ENCODE results near the gene PGM1. TPM values are rescaled to one million over a fixed set of nuclear protein-coding genes. Genes with fewer than 3 reads are reported as not detected.

Gene PGM1
- total RNA-seq, 1 donor from 2014 or later, result 22.7 TPM

- Histone ChIP-seq H3F3A (ENCODE audit: low read depth) (no peaks in the 10 kb centered on the region), H2AFZ (replicated peaks) (no peak overlapping the region), H4K20me1 (ENCODE audit: low read depth) (no peaks in the 10 kb centered on the region), H3K4me3 (no peak overlapping the region), H3K4me1 (no peaks in the 10 kb centered on the region), H3K27me3 (no peaks in the 10 kb centered on the region), H3K9me3 (ENCODE audit: low read depth) (no peaks in the 10 kb centered on the region), H3K9ac (no peak overlapping the region), H3K36me3 (no peaks in the 10 kb centered on the region), H3K4me2 (no peak overlapping the region), H3K79me2 (ENCODE audit: low read depth) (no peaks in the 10 kb centered on the region), H3K27ac (no peak overlapping the region)
- TF ChIP-seq CTCF (IDR thresholded peaks at IDR 0.05), result no peak
- no peak for TF ChIP-seq EZH2 (IDR thresholded peaks at IDR 0.05)
- no peak for TF ChIP-seq EZH2phosphoT487 (IDR thresholded peaks at IDR 0.05)
- Mint-ChIP-seq H3K4me3 (no peak overlapping the region), H3K36me3 (no peaks in the 10 kb centered on the region), H3K27me3 (ENCODE audit: insufficient read depth, low read depth) (peaks cover 3% of the 10 kb centered on the region), H3K9me3 (peaks cover 5% of the 10 kb centered on the region), H3K27ac (no peak overlapping the region), H3K4me1 (peaks cover 14% of the 10 kb centered on the region)
- peak; percentile 65 for DNase-seq (ENCODE audit: low spot score)
Observed at GRCh38 chr1:63665824-63666223, 72.6 kb downstream of the PGM1 start.

- Mint-ChIP-seq H3K9me3 (peaks cover 5% of the 10 kb centered on the region), H3K36me3 (no peaks in the 10 kb centered on the region), H3K4me1 (peaks cover under 1% of the 10 kb centered on the region), H3K27me3 (ENCODE audit: insufficient read depth, low read depth) (peaks cover 2% of the 10 kb centered on the region), H3K4me3 (no peak overlapping the region), H3K27ac (no peak overlapping the region)
- H3K4me2 ChIP-seq, result no peak overlapping the region
- no peaks in the 10 kb centered on the region for H3K4me1 ChIP-seq
- H3K4me3 ChIP-seq, result no peak overlapping the region
- TF ChIP-seq EZH2phosphoT487 (IDR thresholded peaks at IDR 0.05) (no peak), CTCF (IDR thresholded peaks at IDR 0.05) (no peak), EZH2 (IDR thresholded peaks at IDR 0.05) (no peak)
- no peaks in the 10 kb centered on the region for H3F3A ChIP-seq (ENCODE audit: low read depth)
- no peaks in the 10 kb centered on the region for H3K79me2 ChIP-seq (ENCODE audit: low read depth)
- no peak for DNase-seq (ENCODE audit: low spot score)
- no peaks in the 10 kb centered on the region for H4K20me1 ChIP-seq (ENCODE audit: low read depth)
- no peaks in the 10 kb centered on the region for H3K36me3 ChIP-seq
- H2AFZ ChIP-seq (replicated peaks), result no peak overlapping the region
- no peak overlapping the region for H3K9ac ChIP-seq
- no peaks in the 10 kb centered on the region for H3K27me3 ChIP-seq
- H3K27ac ChIP-seq, result no peak overlapping the region
- no peaks in the 10 kb centered on the region for H3K9me3 ChIP-seq (ENCODE audit: low read depth)
Observed at GRCh38 chr1:63668298-63668697, 75.1 kb downstream of the PGM1 start.

GRCh38 chr1:63669151-63669961 is 76.1 kb downstream of the PGM1 start:
- Histone ChIP-seq H3K27ac (no peak overlapping the region), H4K20me1 (ENCODE audit: low read depth) (no peaks in the 10 kb centered on the region), H2AFZ (replicated peaks) (no peak overlapping the region), H3K9me3 (ENCODE audit: low read depth) (no peaks in the 10 kb centered on the region), H3F3A (ENCODE audit: low read depth) (no peaks in the 10 kb centered on the region), H3K4me3 (no peak overlapping the region), H3K9ac (no peak overlapping the region), H3K36me3 (no peaks in the 10 kb centered on the region), H3K79me2 (ENCODE audit: low read depth) (no peaks in the 10 kb centered on the region), H3K4me1 (no peaks in the 10 kb centered on the region), H3K27me3 (no peaks in the 10 kb centered on the region), H3K4me2 (no peak overlapping the region)
- H3K4me1 Mint-ChIP-seq, result peaks cover 2% of the 10 kb centered on the region
- H3K9me3 Mint-ChIP-seq, result peaks cover 5% of the 10 kb centered on the region
- peaks cover 4% of the 10 kb centered on the region for H3K27me3 Mint-ChIP-seq (ENCODE audit: insufficient read depth, low read depth)
- H3K36me3 Mint-ChIP-seq, result no peaks in the 10 kb centered on the region
- DNase-seq (ENCODE audit: low spot score), result no peak
- no peak overlapping the region for H3K4me3 Mint-ChIP-seq
- TF ChIP-seq EZH2 (IDR thresholded peaks at IDR 0.05) (no peak), CTCF (IDR thresholded peaks at IDR 0.05) (no peak), EZH2phosphoT487 (IDR thresholded peaks at IDR 0.05) (no peak)
- H3K27ac Mint-ChIP-seq, result peak overlapping the region; percentile 6

All from neural progenitor cell (in vitro differentiated cells).